ENCODE measurements around the gene HYAL2. TPM values are rescaled to one million over a fixed set of nuclear protein-coding genes. Genes with fewer than 3 reads are reported as not detected.

Gene HYAL2
- total and polyA plus RNA-seq, 3 donors from 2014 or later, result 58.6 to 111 (median 90.9) TPM

DNA sequence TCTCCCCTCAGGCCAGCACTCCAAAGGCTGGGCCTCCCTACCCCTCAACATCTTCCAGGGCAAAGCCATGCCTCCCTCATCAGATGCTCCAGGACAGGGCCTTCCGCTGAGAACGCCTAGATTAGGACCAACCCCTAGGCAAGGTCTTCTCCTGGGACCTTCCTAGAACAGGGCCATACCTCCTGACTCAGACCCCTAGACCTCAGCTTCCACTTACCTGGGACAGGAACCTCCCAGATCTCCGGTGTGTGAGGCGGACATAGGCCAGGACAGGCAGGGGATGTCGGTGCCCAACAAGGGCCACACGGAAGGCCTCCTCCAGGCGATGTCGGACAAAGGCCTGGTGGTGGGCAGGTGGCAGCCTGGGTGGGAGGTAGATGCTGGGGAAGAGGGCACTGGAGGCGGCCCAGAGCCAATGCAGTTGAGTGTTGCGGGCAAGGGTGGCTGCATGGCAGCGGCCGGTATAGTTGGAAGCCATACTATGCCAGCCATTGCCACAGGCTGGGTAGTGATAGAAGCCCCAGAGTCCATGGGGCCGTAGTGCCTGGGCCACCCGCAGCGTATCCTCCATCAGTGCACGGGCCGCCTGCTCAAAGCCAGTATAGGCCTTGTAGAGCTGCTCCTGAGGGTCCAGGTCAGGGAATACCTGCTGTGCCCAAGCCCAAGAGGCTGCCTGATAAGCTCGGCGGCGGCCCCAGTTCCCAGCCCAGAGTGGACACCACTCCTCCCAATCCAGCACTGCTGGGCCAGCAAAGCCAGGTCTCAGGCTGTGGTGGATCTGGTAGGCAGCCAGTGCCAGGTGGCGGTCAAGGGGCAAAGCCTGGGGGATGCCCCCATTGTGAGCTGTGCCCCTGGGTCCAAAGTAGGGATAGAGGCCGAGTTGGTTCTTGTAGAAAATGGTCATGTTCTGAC lies 27.8 kb downstream of the HYAL2 start:
- H3K4me1 ChIP-seq, result peaks cover 29% of the 10 kb centered on the region

GRCh38 chr3:50294089-50294488 lies 28.5 kb downstream of the HYAL2 start:
- DNase-seq, result no peak
- no peaks in the 10 kb centered on the region for H3K9me3 ChIP-seq
- no peak overlapping the region for H3K4me3 ChIP-seq
- no peak overlapping the region for H3K27ac ChIP-seq
- no peak for TF ChIP-seq POLR2A (IDR thresholded peaks at IDR 0.05)
- TF ChIP-seq, protein P1, sequence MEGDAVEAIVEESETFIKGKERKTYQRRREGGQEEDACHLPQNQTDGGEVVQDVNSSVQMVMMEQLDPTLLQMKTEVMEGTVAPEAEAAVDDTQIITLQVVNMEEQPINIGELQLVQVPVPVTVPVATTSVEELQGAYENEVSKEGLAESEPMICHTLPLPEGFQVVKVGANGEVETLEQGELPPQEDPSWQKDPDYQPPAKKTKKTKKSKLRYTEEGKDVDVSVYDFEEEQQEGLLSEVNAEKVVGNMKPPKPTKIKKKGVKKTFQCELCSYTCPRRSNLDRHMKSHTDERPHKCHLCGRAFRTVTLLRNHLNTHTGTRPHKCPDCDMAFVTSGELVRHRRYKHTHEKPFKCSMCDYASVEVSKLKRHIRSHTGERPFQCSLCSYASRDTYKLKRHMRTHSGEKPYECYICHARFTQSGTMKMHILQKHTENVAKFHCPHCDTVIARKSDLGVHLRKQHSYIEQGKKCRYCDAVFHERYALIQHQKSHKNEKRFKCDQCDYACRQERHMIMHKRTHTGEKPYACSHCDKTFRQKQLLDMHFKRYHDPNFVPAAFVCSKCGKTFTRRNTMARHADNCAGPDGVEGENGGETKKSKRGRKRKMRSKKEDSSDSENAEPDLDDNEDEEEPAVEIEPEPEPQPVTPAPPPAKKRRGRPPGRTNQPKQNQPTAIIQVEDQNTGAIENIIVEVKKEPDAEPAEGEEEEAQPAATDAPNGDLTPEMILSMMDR (IDR thresholded peaks at IDR 0.05), result no peak
- H3K36me3 ChIP-seq (ENCODE audit: low read depth, missing control alignments), result no peaks in the 10 kb centered on the region
- 88 to 90% methylated on average over 4 of the region's 4 CpGs for WGBS, 2 donors
- intact Hi-C loops (cut with DNase I; ENCODE audit: low total_unique reads), result no loop called here
- no peaks in the 10 kb centered on the region for H3K27me3 ChIP-seq
- H3K4me1 ChIP-seq, result peaks cover 29% of the 10 kb centered on the region

More for the DNA sequence above, 27.8 kb downstream of the HYAL2 start:
- H3K27me3 ChIP-seq, result no peaks in the 10 kb centered on the region
- 92 to 93% methylated on average over 16 to 22 of the region's 22 CpGs for WGBS, 2 donors
- no peaks in the 10 kb centered on the region for H3K36me3 ChIP-seq (ENCODE audit: low read depth, missing control alignments)
- H3K4me3 ChIP-seq, result no peak overlapping the region
- no peak for DNase-seq
- intact Hi-C loops (cut with DNase I; ENCODE audit: low total_unique reads), result no loop called here
- no peaks in the 10 kb centered on the region for H3K9me3 ChIP-seq
- H3K27ac ChIP-seq, result no peak overlapping the region
- TF ChIP-seq, protein P1 (IDR thresholded peaks at IDR 0.05), result no peak
- no peak for TF ChIP-seq POLR2A (IDR thresholded peaks at IDR 0.05)

DNA sequence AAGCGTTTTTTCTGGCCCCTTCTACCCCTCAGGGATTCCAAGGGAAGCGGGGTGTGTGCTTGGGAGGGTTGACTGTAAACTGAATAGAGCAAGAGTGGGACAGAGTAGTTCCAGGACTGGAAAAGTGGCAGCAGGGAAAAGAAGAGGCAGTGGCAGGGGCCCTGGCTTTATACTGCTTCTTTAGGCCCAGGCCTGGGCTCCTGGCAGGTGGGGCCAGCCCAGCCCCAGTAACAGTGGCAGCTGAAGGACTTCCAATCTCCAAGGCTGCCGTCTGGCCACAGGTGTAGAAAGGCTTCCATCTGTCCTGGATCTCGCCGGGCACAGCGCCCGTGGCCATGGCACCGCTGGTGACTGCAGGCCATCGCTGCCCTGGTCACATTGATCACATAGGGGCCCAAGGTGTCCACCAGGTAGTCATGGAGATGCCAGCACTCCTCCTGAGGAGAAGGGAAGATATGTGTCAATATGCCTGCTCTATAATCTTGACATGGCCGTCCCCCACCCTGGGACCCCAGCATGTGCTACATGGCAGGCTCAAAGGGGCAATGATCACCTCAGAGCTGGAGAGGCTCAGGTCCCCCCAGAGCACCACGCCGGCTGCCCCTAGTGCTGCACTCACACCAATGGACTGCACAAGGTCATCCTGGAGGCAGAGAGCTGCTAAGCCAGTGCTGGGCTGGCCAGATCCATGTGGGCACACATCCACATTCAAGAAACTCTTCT lies 29.3 kb downstream of the HYAL2 start:
- DNase-seq, result no peak
- H3K4me3 ChIP-seq, result peak overlapping the region in 1 of 2 donors; percentile 77
- no peak for TF ChIP-seq POLR2A (IDR thresholded peaks at IDR 0.05)
- TF ChIP-seq, protein P1 (IDR thresholded peaks at IDR 0.05), result no peak
- no peaks in the 10 kb centered on the region for H3K27me3 ChIP-seq
- H3K36me3 ChIP-seq (ENCODE audit: low read depth, missing control alignments), result no peaks in the 10 kb centered on the region
- peaks cover 22% of the 10 kb centered on the region for H3K4me1 ChIP-seq
- H3K9me3 ChIP-seq, result no peaks in the 10 kb centered on the region
- 53 to 80% methylated on average over 4 to 10 of the region's 12 CpGs for WGBS, 2 donors
- intact Hi-C loops (cut with DNase I; ENCODE audit: low total_unique reads), result no loop called here
- peak overlapping the region in 1 of 2 donors; percentile 37 for H3K27ac ChIP-seq

DNA sequence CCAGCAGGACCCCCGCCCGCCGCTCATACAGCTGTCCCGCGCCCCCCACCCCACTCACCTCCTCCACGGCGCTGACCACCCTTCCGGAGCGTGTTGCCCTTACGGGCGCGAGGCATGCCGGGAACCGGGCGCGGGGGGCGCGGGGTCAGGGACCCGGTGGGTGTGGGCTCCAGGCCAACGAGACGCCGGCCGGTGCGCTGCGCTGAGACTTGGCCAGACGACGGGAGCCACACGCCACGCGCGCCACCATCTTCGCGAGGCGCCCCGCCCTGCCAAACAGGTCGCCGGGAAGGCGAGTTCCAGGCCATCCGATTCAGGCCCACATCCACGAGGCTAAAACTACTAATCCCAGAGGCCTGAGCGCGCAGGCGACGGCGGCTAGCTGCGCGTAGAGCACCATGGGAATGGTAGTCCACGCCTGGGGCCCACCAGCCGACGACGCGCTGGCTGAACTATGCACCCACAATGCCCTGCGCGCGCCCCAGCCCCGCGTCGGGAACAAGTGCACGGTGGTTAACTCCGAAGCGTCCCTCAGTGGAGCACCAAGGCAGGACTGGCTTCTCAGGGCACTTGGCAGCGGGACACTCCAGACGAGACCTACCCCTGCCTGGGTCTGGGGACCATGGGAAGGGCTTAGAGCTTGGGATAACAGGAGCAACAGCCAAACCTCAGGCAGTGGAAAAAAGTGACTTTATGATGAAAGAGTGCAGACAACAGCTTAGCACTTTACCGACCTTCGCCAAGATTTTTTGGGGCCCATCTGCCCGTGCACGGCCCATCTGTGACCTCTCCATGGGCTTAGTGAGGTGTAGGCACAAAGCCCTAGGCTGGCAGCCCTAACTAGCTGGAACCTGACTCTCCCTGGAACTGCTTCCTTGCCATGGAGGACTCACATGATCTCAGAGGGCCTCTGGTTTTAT lies 30.1 kb downstream of the HYAL2 start, which contains the start of gene IFRD2:
Gene IFRD2 (minus strand): TSS at position 271 of the 920 bp plus-strand sequence. CDS start 155 bp downstream, at position 116.
- no peaks in the 10 kb centered on the region for H3K36me3 ChIP-seq (ENCODE audit: low read depth, missing control alignments)

More for the DNA sequence above, 30.1 kb downstream of the HYAL2 start, which contains the start of gene IFRD2:
- DNase-seq, result peak; percentile 99
- intact Hi-C loops (cut with DNase I; ENCODE audit: low total_unique reads), result no loop called here
- no peaks in the 10 kb centered on the region for H3K27me3 ChIP-seq
- peaks cover 20% of the 10 kb centered on the region for H3K4me1 ChIP-seq
- peak within 1 kb of the TSS; percentile 77 to 91 for H3K4me3 ChIP-seq
- H3K9me3 ChIP-seq, result no peaks in the 10 kb centered on the region
- TF ChIP-seq POLR2A (IDR thresholded peaks at IDR 0.05), result no peak
- TF ChIP-seq, protein P1 (IDR thresholded peaks at IDR 0.05), result no peak
- peak within 1 kb of the TSS; percentile 47 to 80 for H3K27ac ChIP-seq
- 1 to 6% methylated on average over 9 to 49 of the region's 67 CpGs for WGBS, 2 donors

Measured in testis (tissue), 3 donors.